Fibroblast of mammary gland (primary cell): ENCODE measurements around the gene CFAP70.

ENCODE experiments used
- DNase-seq: peaks from one replicate; pipeline ENCODE4 v3.0.0-alpha.2; 2010; ENCODE audit warnings: low read depth
- H3K4me3 ChIP-seq: 2 replicates; pipeline ENCODE4 v1.5.1; 2011; ENCODE audit warnings: low read depth, mild to moderate bottlenecking, low read length, moderate library complexity; ENCODE audit not compliant: control insufficient read depth
- TF ChIP-seq, protein P1 (sequence below): conservative IDR thresholded peaks from 2 replicates; pipeline ENCODE4 v1.5.1; 2011; ENCODE audit warnings: low read depth, low read length, inconsistent platforms; ENCODE audit not compliant: control insufficient read depth, insufficient read depth

Gene CFAP70

DNA sequence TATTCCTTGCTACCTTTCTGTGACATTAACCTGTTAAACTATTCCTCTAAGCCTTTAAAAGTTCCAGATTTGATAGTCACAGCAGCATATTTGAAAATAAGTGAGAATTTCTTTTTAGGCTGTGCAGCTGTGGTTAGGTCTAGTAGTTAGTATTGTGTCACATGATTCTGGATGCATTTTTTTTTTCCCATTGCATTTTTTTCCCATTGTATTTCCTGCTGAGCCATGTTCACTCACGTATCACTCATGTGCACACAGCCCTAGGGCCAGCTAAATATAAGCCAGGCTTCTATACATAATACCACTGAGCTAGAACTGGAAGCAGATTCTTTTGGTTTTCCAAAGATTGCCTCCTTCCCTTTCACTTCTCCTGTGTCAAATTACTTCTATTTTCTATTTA lies 149.0 kb downstream of the CFAP70 start:
- peak; percentile 17 for DNase-seq
- TF ChIP-seq, protein P1, sequence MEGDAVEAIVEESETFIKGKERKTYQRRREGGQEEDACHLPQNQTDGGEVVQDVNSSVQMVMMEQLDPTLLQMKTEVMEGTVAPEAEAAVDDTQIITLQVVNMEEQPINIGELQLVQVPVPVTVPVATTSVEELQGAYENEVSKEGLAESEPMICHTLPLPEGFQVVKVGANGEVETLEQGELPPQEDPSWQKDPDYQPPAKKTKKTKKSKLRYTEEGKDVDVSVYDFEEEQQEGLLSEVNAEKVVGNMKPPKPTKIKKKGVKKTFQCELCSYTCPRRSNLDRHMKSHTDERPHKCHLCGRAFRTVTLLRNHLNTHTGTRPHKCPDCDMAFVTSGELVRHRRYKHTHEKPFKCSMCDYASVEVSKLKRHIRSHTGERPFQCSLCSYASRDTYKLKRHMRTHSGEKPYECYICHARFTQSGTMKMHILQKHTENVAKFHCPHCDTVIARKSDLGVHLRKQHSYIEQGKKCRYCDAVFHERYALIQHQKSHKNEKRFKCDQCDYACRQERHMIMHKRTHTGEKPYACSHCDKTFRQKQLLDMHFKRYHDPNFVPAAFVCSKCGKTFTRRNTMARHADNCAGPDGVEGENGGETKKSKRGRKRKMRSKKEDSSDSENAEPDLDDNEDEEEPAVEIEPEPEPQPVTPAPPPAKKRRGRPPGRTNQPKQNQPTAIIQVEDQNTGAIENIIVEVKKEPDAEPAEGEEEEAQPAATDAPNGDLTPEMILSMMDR, result no peak
- no peak overlapping the region for H3K4me3 ChIP-seq

DNA sequence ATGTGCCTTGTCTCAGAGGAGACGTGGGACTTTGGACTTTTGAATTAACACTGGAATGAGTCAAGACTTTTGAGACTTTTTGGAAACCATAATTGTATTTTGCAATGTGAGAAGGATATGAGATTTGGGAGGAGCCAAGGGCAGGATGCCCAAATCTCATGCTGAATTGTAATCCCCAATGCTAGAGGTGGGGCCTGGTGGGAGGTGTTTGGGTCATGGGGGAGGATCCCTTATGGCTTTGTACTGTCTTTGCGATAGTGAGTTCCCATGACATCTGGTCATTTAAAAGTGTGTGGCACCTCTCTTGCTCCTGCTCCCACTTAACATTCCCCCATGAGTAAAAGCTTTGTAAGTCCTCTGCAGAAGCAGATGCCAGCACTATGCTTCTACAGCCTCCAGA lies 150.8 kb downstream of the CFAP70 start:
- H3K4me3 ChIP-seq, result no peak overlapping the region
- TF ChIP-seq, protein P1, result no peak
- peak; percentile 20 for DNase-seq

DNA sequence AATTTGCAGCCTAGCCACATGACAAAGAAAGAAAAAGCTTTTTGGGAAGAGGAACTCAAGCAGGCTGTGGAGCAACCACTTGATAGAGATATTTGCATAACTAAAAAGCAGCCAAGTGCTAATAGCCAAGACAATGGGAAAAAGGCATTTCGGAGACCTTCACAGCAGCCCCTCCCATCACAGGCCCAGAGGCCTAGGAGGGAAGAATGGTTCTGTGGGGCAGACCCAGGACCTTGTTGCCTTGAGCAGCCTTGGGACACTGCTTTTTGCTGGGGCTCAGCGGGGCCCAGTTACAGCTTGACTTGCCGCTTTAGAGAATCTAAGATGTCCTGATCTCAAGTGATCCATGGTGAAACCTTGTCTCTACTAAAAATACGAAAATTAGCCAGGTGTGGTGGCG lies 152.3 kb downstream of the CFAP70 start:
- TF ChIP-seq, protein P1, result no peak
- DNase-seq, result no peak
- no peak overlapping the region for H3K4me3 ChIP-seq

DNA sequence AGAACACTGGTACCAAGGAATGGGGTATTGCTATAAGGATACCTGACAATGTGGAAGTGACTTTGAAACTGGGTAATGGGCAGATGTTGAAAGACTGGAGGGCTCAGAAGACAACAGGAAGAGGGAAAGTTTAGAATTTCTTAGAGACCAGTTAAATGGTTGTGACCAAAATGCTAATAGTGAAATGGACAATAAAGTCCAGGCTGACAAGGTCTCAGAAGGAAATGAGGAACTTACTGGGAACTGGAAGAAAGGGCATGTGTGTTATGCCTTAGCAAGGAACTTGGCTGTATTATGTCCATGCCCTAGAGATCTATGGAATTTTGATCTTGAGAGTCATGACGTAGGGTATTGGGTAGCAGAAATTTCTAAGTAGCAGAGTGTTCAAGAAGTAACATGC lies 152.8 kb downstream of the CFAP70 start:
- no peak for DNase-seq
- H3K4me3 ChIP-seq, result no peak overlapping the region
- TF ChIP-seq, protein P1, result no peak

DNA sequence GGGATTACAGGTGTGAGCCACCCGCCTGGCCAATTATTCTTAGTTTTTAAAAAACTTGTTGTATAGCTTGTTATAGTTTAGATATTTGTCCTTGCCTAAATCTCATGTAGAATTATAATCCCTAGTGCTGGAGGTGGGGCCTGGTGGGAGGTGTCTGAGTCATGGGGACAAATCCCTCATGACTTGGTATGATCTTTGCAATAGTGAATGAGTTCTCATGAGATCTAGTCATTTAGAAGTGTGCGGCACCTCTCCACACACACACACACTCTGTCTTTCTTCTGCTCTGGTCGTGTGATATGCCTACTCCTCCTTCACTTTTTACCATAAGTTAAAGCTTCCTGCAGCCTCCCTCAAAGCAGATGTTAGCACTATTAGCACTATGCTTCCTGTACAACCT lies 153.6 kb downstream of the CFAP70 start:
- TF ChIP-seq, protein P1, result no peak
- no peak overlapping the region for H3K4me3 ChIP-seq
- peak; percentile 10 for DNase-seq
